SK-N-MC (cell line): Measurements from ENCODE around the gene SCO2.
"Not testable (repeated sequence)": the region's sequence is repeated elsewhere in the genome, so short reads cannot be mapped to it uniquely, and the experiment has no call there.

Experiments
- EZH2 ChIP-seq: fragments of 200-600 bp; sonication (generic); IDR thresholded peaks from one replicate; pipeline ENCODE4 v1.6.1; 2017; ENCODE audit warnings: antibody characterized with exemption
- POLR2AphosphoS5 ChIP-seq: IDR thresholded peaks from 2 replicates; pipeline ENCODE4 v1.6.1; 2012; ENCODE audit warnings: mild to moderate bottlenecking, low read depth, low read length, borderline replicate concordance

- not testable (repeated sequence) for TF ChIP-seq EZH2, POLR2AphosphoS5
Measured at GRCh38 chr22:50533856-50534711, 8.7 kb upstream of the SCO2 start.
